Measurements from ENCODE around the gene TMEM154. TPM values are rescaled to one million over a fixed set of nuclear protein-coding genes. Genes with fewer than 3 reads are reported as not detected.

Gene TMEM154
- total RNA-seq, 2 experiments from 2014 or later, result 17.3 to 20.4 TPM

- no peaks in the 10 kb centered on the region for H3K9me3 Mint-ChIP-seq
- H3K4me1 Mint-ChIP-seq (ENCODE audit: low read depth), result no peaks in the 10 kb centered on the region
- peaks cover 3% of the 10 kb centered on the region for H3K27me3 Mint-ChIP-seq (ENCODE audit: low read depth)
- H3K4me3 Mint-ChIP-seq, result no peak overlapping the region
- CTCF ChIA-PET, result interaction anchor here (0.6 kb wide), 2 partner anchors 47 to 299 kb away, joined by 3 read pairs; no protein-coding TSS in a partner anchor
- no peaks in the 10 kb centered on the region for H3K36me3 Mint-ChIP-seq (ENCODE audit: low read depth)
- DNase-seq, result no peak
- intact Hi-C loops (cut with micrococcal nuclease), result no loop called here
- H3K27ac Mint-ChIP-seq, result no peak overlapping the region
These were observed 11.2 kb upstream of the TMEM154 start for GRCh38 chr4:152690706-152691651.

GRCh38 chr4:152689615-152690501 lies 10.1 kb upstream of the TMEM154 start:
- CTCF ChIA-PET, result interaction anchor here (0.6 to 1.2 kb wide), 3 partner anchors 11 to 298 kb away, joined by 3 read pairs; no protein-coding TSS in a partner anchor
- intact Hi-C loops (cut with micrococcal nuclease), result loop anchor here (10.0 kb wide), 1 partner anchor 395 kb away; no protein-coding TSS in a partner anchor
- no peak for DNase-seq
- Mint-ChIP-seq H3K27me3 (ENCODE audit: low read depth) (peaks cover 3% of the 10 kb centered on the region), H3K36me3 (ENCODE audit: low read depth) (no peaks in the 10 kb centered on the region), H3K4me3 (no peak overlapping the region), H3K27ac (no peak overlapping the region), H3K9me3 (no peaks in the 10 kb centered on the region), H3K4me1 (ENCODE audit: low read depth) (no peaks in the 10 kb centered on the region)

- no peak for DNase-seq
- CTCF ChIA-PET, result no interaction called here
- H3K27ac Mint-ChIP-seq, result no peak overlapping the region
- H3K36me3 Mint-ChIP-seq (ENCODE audit: low read depth), result no peaks in the 10 kb centered on the region
- no peak overlapping the region for H3K4me3 Mint-ChIP-seq
- peaks cover 16% of the 10 kb centered on the region for H3K4me1 Mint-ChIP-seq (ENCODE audit: low read depth)
- peaks cover 3% of the 10 kb centered on the region for H3K27me3 Mint-ChIP-seq (ENCODE audit: low read depth)
- intact Hi-C loops (cut with micrococcal nuclease), result loop anchor here (10.0 kb wide), 1 partner anchor 397 kb away; no protein-coding TSS in a partner anchor
- H3K9me3 Mint-ChIP-seq, result no peaks in the 10 kb centered on the region
These were observed 8.3 kb upstream of the TMEM154 start for GRCh38 chr4:152687974-152688599.

DNA sequence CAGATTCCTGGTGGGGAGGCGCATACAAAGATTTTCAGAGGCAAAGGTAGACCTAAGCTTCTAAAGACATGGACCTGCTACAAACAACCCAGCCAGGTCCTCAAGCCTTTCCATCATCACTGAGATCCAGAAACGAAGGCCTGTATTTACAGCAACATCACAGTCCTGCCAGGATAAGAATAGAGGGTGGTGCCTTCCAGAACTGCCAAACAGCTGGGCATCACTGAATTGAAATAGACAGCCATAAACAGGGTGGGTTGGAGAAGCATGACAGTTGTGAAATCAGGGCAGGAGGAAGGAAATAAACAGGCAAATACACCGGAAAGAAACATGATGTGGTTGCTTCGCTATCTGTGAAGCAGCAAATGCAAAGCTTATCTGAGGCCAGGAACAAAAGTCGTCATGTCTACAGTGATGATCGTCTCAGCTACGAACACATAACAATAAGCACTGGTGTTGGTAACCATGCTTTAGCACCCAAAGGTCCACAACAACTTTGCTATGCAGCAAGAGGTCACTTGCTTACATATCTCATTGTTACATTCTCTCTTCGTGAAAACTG lies 6.7 kb upstream of the TMEM154 start:
- intact Hi-C loops (cut with micrococcal nuclease), result loop anchor here (10.0 kb wide), 1 partner anchor 398 kb away; no protein-coding TSS in a partner anchor
- Mint-ChIP-seq H3K9me3 (no peaks in the 10 kb centered on the region), H3K27me3 (ENCODE audit: low read depth) (peaks cover 3% of the 10 kb centered on the region), H3K36me3 (ENCODE audit: low read depth) (no peaks in the 10 kb centered on the region), H3K27ac (no peak overlapping the region), H3K4me3 (no peak overlapping the region), H3K4me1 (ENCODE audit: low read depth) (peaks cover 18% of the 10 kb centered on the region)
- no peak for DNase-seq
- CTCF ChIA-PET, result interaction anchor here (0.6 kb wide), 1 partner anchor 67 kb away, joined by 8 read pairs; no protein-coding TSS in a partner anchor

DNA sequence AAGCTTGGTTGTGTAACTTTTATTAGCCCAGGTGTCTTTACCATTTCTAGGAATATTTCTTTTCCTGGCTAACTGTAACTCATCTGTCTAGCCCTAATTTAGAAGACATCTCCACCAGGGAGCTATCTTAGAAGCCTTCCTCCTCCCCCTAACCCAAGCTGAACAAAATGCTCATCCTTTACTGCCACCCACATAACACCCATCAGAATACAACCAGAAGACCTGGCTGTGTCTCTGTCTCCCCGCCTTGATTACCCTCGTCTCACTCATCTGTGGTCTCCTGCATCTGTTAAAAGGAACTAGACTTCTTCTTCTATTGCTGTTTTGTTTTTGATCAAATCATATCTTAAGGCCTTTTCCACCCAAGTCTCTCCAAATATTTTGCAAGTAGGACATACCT lies 4.8 kb upstream of the TMEM154 start:
- no peak for DNase-seq
- CTCF ChIA-PET, result interaction anchor here (1.2 kb wide), 1 partner anchor 45 kb away, joined by 3 read pairs; no protein-coding TSS in a partner anchor
- Mint-ChIP-seq H3K27ac (no peak overlapping the region), H3K4me3 (no peak overlapping the region), H3K27me3 (ENCODE audit: low read depth) (peaks cover 2% of the 10 kb centered on the region), H3K9me3 (no peaks in the 10 kb centered on the region), H3K36me3 (ENCODE audit: low read depth) (no peaks in the 10 kb centered on the region), H3K4me1 (ENCODE audit: low read depth) (peaks cover 28% of the 10 kb centered on the region)
- intact Hi-C loops (cut with micrococcal nuclease), result loop anchor here (1.0 to 10.0 kb wide), 3 partner anchors 50 to 490 kb away; no protein-coding TSS in a partner anchor

DNA sequence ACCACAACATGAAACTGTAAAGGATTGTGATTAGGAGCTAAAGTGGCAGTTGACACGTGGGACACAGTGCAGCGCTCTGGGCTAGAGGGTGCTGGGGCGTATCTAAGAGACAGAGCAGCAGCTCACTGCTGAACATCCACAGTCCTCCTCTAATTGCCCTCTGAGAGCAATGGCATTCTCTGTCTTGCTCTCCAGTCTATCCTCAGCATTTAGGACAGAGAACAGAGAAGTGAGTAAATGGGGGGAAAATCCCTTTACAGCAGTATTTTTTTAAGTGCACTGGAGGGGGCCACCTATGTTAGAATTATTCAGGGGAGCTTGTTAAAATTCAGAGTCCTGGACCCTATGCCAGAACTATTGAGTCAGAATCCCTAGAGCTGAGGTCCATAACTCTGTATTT lies 4.2 kb upstream of the TMEM154 start:
- Mint-ChIP-seq H3K27ac (peak overlapping the region; percentile 34), H3K9me3 (no peaks in the 10 kb centered on the region), H3K4me3 (no peak overlapping the region), H3K4me1 (ENCODE audit: low read depth) (peaks cover 30% of the 10 kb centered on the region), H3K36me3 (ENCODE audit: low read depth) (no peaks in the 10 kb centered on the region), H3K27me3 (ENCODE audit: low read depth) (peaks cover 2% of the 10 kb centered on the region)
- CTCF ChIA-PET, result interaction anchor here (1.2 to 1.4 kb wide), 2 partner anchors 46 to 182 kb away, joined by 3 to 5 read pairs; no protein-coding TSS in a partner anchor
- intact Hi-C loops (cut with micrococcal nuclease), result loop anchor here (1.0 to 10.0 kb wide), 3 partner anchors 51 to 490 kb away; no protein-coding TSS in a partner anchor
- peak; percentile 21 for DNase-seq

DNA sequence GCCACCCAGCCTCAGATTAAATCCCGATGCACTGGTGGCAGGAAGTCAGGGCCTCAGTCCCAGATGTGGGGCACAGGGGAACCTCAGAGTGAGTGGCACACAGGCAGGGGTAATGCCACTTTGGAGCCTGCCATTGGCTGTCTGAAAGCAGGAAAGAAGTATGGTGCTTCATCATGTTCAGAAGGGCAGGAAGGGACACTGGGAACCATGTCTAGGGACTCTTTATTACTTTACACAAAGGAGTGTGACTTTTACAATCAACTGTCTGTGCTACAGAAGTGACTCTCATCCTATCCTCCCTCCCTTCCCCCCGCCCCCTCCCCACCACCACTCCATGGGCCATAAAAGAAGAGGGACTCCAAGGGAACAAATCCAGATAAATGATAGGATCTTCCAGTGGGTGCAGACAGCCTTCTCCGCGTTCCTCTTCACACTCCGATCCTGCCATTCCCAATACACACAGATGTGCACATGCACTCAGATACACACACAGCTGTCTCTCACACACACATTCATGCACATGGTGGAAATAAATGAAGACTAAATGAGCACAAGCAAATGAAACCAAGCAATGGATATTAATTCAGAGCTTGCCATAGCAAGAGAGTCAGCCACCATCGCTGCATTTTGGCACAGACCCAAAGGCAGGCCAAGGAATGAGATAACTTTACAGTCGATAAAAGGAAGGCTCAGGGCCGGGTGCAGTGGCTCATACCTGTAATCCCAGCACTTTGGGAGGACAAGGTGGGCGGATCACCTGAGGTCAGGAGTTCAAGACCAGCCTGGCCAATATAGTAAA lies 2.5 kb upstream of the TMEM154 start:
- no peak overlapping the region for H3K4me3 Mint-ChIP-seq
- intact Hi-C loops (cut with micrococcal nuclease), result loop anchor here (10.0 kb wide), 1 partner anchor 402 kb away; no protein-coding TSS in a partner anchor
- no peaks in the 10 kb centered on the region for H3K9me3 Mint-ChIP-seq
- H3K4me1 Mint-ChIP-seq (ENCODE audit: low read depth), result peaks cover 44% of the 10 kb centered on the region
- no peak overlapping the region for H3K27ac Mint-ChIP-seq
- H3K36me3 Mint-ChIP-seq (ENCODE audit: low read depth), result no peaks in the 10 kb centered on the region
- DNase-seq, result no peak
- no peaks in the 10 kb centered on the region for H3K27me3 Mint-ChIP-seq (ENCODE audit: low read depth)
- CTCF ChIA-PET, result interaction anchor here (0.7 to 1.0 kb wide), 2 partner anchors 24 to 147 kb away, joined by 3 read pairs; partner anchors contain the start of gene FBXW7

DNA sequence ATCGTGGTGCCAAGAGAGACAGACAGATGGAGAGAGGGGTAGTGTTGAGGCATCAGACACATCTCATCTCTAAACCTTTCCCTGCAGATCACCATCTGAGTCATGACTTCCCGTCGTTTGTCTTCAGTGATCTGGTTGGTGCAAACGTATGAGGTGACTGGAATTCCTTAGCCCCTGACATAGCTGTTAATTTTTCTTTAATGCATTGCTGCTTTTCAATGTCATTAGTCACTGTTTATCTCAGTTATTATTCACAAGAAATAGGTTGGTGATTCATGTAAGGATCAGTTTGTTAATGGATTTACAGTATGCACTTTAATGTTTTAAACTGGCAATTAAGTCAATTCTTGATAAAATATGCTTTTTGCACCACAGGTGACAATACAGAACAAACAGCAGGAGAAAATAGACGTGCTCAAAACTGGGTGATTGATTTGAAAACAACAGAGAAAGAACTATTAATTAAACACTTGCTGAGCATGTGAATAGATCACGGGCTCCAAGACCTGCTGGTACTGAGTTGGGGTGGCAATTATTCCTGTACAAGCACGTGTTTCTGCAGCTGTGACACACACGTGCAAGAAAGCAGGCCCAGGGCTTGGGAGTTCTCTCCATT lies 1.3 kb upstream of the TMEM154 start:
- H3K4me1 Mint-ChIP-seq (ENCODE audit: low read depth), result peaks cover 55% of the 10 kb centered on the region
- peak overlapping the region; percentile 3 for H3K27ac Mint-ChIP-seq
- no peaks in the 10 kb centered on the region for H3K36me3 Mint-ChIP-seq (ENCODE audit: low read depth)
- no peaks in the 10 kb centered on the region for H3K9me3 Mint-ChIP-seq
- H3K4me3 Mint-ChIP-seq, result peak overlapping the region; percentile 59
- CTCF ChIA-PET, result interaction anchor here (0.6 kb wide), 1 partner anchor 1677 kb away, joined by 3 read pairs; no protein-coding TSS in a partner anchor
- intact Hi-C loops (cut with micrococcal nuclease), result loop anchor here (1.0 to 10.0 kb wide), 6 partner anchors 38 to 581 kb away; partner anchors contain the start of genes ARFIP1, FBXW7 and TIGD4
- peak; percentile 54 for DNase-seq
- H3K27me3 Mint-ChIP-seq (ENCODE audit: low read depth), result no peaks in the 10 kb centered on the region

- intact Hi-C loops (cut with micrococcal nuclease), result loop anchor here (1.0 to 2.0 kb wide), 2 partner anchors 125 to 178 kb away; no protein-coding TSS in a partner anchor
- DNase-seq, result no peak
- CTCF ChIA-PET, result interaction anchor here (0.5 to 1.8 kb wide), 11 partner anchors 10 to 449 kb away, joined by 3 to 7 read pairs (median 3); no protein-coding TSS in a partner anchor
- Mint-ChIP-seq H3K4me3 (peak overlapping the region; percentile 87), H3K27ac (no peak overlapping the region), H3K9me3 (no peaks in the 10 kb centered on the region), H3K27me3 (ENCODE audit: low read depth) (no peaks in the 10 kb centered on the region), H3K4me1 (ENCODE audit: low read depth) (peaks cover 52% of the 10 kb centered on the region), H3K36me3 (ENCODE audit: low read depth) (peaks cover 4% of the 10 kb centered on the region)
These were observed 956 bp downstream of the TMEM154 start for GRCh38 chr4:152678841-152679240.

- CTCF ChIA-PET, result interaction anchor here (0.8 to 2.3 kb wide), 7 partner anchors 9 to 270 kb away, joined by 3 to 9 read pairs (median 4); no protein-coding TSS in a partner anchor
- H3K36me3 Mint-ChIP-seq (ENCODE audit: low read depth), result peaks cover 4% of the 10 kb centered on the region
- no peaks in the 10 kb centered on the region for H3K27me3 Mint-ChIP-seq (ENCODE audit: low read depth)
- H3K4me3 Mint-ChIP-seq, result no peak overlapping the region
- intact Hi-C loops (cut with micrococcal nuclease), result no loop called here
- no peak overlapping the region for H3K27ac Mint-ChIP-seq
- peaks cover 47% of the 10 kb centered on the region for H3K4me1 Mint-ChIP-seq (ENCODE audit: low read depth)
- DNase-seq, result no peak
- no peaks in the 10 kb centered on the region for H3K9me3 Mint-ChIP-seq
These were observed 2.7 kb downstream of the TMEM154 start for GRCh38 chr4:152677117-152677516.

All from activated naive CD4-positive, alpha-beta T cell treated with anti-CD3 and anti-CD28 coated beads for 36 hours (primary cell).